Forelimb muscle (tissue), 1 donor: ENCODE results near the gene BTLA. TPM values are rescaled to one million over a fixed set of nuclear protein-coding genes. Genes with fewer than 3 reads are reported as not detected.
"Not testable (repeated sequence)": the region's sequence is repeated elsewhere in the genome, so short reads cannot be mapped to it uniquely, and the experiment has no call there.

Experiments used
- DNase-seq: peaks from one replicate; pipeline ENCODE4 v3.0.0-alpha.2; 2013; ENCODE audit warnings: low read depth
- polyA plus RNA-seq: library from polyadenylated mRNA; unstranded; fragments of 120-200 nt; gene quantifications from one replicate; pipeline ENCODE4 v1.2.1, GENCODE V29; 2013; ENCODE audit not compliant: insufficient read length

Gene BTLA
- polyA plus RNA-seq, 1 donor: 0.13 TPM

- DNase-seq: no peak
Measured at GRCh38 chr3:112491373-112491772, 7.9 kb downstream of the BTLA start.

- DNase-seq: no peak
Measured at GRCh38 chr3:112489674-112490479, 9.4 kb downstream of the BTLA start.

- DNase-seq: no peak
Measured at GRCh38 chr3:112486811-112487505, 12.3 kb downstream of the BTLA start.

GRCh38 chr3:112484352-112484751 lies 14.9 kb downstream of the BTLA start:
- no peak for DNase-seq

GRCh38 chr3:112482675-112483074 lies 16.6 kb downstream of the BTLA start:
- no peak for DNase-seq

GRCh38 chr3:112481302-112481721 lies 18.0 kb downstream of the BTLA start:
- DNase-seq: no peak

GRCh38 chr3:112477891-112478290 lies 21.4 kb downstream of the BTLA start:
- DNase-seq: no peak

- DNase-seq: no peak
Measured at GRCh38 chr3:112476346-112476745, 22.9 kb downstream of the BTLA start.

- no peak for DNase-seq
Measured at GRCh38 chr3:112474796-112475195, 24.5 kb downstream of the BTLA start.

GRCh38 chr3:112472691-112473090 lies 26.6 kb downstream of the BTLA start:
- no peak for DNase-seq

GRCh38 chr3:112471596-112472325 lies 27.5 kb downstream of the BTLA start:
- no peak for DNase-seq

- no peak for DNase-seq
Measured at GRCh38 chr3:112470788-112471187, 28.5 kb downstream of the BTLA start.

- DNase-seq: no peak
Measured at GRCh38 chr3:112469671-112470070, 29.6 kb downstream of the BTLA start.

GRCh38 chr3:112467539-112467938 lies 31.7 kb downstream of the BTLA start:
- no peak for DNase-seq

GRCh38 chr3:112466020-112466419 lies 33.3 kb downstream of the BTLA start:
- DNase-seq: no peak

- no peak for DNase-seq
Measured at GRCh38 chr3:112464264-112464663, 35.0 kb downstream of the BTLA start.

GRCh38 chr3:112463250-112463649 lies 36.0 kb downstream of the BTLA start:
- no peak for DNase-seq

- DNase-seq: not testable (repeated sequence)
Measured at GRCh38 chr3:112461787-112462186, 37.5 kb downstream of the BTLA start.

- DNase-seq: no peak
Measured at GRCh38 chr3:112460519-112461195, 38.6 kb downstream of the BTLA start.

- no peak for DNase-seq
Measured at GRCh38 chr3:112459750-112460149, 39.5 kb downstream of the BTLA start.

- DNase-seq: no peak
Measured at GRCh38 chr3:112456147-112456546, 43.1 kb downstream of the BTLA start.

GRCh38 chr3:112448939-112449338 lies 50.3 kb downstream of the BTLA start:
- no peak for DNase-seq
